Measurements from ENCODE around the gene CENPO. TPM values are rescaled to one million over a fixed set of nuclear protein-coding genes. Genes with fewer than 3 reads are reported as not detected.
A peak's percentile ranks its signal among the peaks of the same experiment; 100 is the strongest.

CENPO gene
- total RNA-seq, 1 donor, result 8.0 TPM

- no peak overlapping the region for H2AFZ ChIP-seq (ENCODE audit: low read length)
- DNase-seq (ENCODE audit: insufficient read length, low spot score, missing footprints), result peak; percentile 72
- no peak for TF ChIP-seq CTCF (IDR thresholded peaks at IDR 0.05; ENCODE audit: extremely low read depth, low read depth, low read length)
- no peak overlapping the region for H3K27ac ChIP-seq (ENCODE audit: low read depth, low read length)
- H3K9me3 ChIP-seq (ENCODE audit: low read depth, low read length), result no peaks in the 10 kb centered on the region
- no peak overlapping the region for H3K4me3 ChIP-seq (ENCODE audit: insufficient read depth, low read length)
- no peaks in the 10 kb centered on the region for H4K20me1 ChIP-seq (ENCODE audit: insufficient read depth, low read length)
- peaks cover 7% of the 10 kb centered on the region for H3K4me1 ChIP-seq (ENCODE audit: insufficient read depth, low read length)
- H3K4me2 ChIP-seq (ENCODE audit: insufficient read depth, low read length), result no peak overlapping the region
- no peaks in the 10 kb centered on the region for H3K79me2 ChIP-seq (ENCODE audit: insufficient read depth, low read length)
- H3K36me3 ChIP-seq (ENCODE audit: insufficient read depth, low read length), result no peaks in the 10 kb centered on the region
- H3K27me3 ChIP-seq (ENCODE audit: insufficient read depth, low read length), result no peaks in the 10 kb centered on the region
These were observed 46.5 kb downstream of the CENPO start for GRCh38 chr2:24839729-24840128.

GRCh38 chr2:24840164-24840869 is 47.1 kb downstream of the CENPO start:
- Histone ChIP-seq H3K4me3 (ENCODE audit: insufficient read depth, low read length) (no peak overlapping the region), H3K27ac (ENCODE audit: low read depth, low read length) (no peak overlapping the region), H3K27me3 (ENCODE audit: insufficient read depth, low read length) (no peaks in the 10 kb centered on the region), H3K9me3 (ENCODE audit: low read depth, low read length) (no peaks in the 10 kb centered on the region), H3K4me1 (ENCODE audit: insufficient read depth, low read length) (peaks cover 6% of the 10 kb centered on the region), H3K4me2 (ENCODE audit: insufficient read depth, low read length) (no peak overlapping the region), H2AFZ (ENCODE audit: low read length) (no peak overlapping the region), H4K20me1 (ENCODE audit: insufficient read depth, low read length) (no peaks in the 10 kb centered on the region), H3K36me3 (ENCODE audit: insufficient read depth, low read length) (no peaks in the 10 kb centered on the region), H3K79me2 (ENCODE audit: insufficient read depth, low read length) (no peaks in the 10 kb centered on the region)
- DNase-seq (ENCODE audit: insufficient read length, low spot score, missing footprints), result peak; percentile 65
- no peak for TF ChIP-seq CTCF (IDR thresholded peaks at IDR 0.05; ENCODE audit: extremely low read depth, low read depth, low read length)

GRCh38 chr2:24840962-24841945 is 48.0 kb downstream of the CENPO start:
- no peak for TF ChIP-seq CTCF (IDR thresholded peaks at IDR 0.05; ENCODE audit: extremely low read depth, low read depth, low read length)
- H3K4me2 ChIP-seq (ENCODE audit: insufficient read depth, low read length), result no peak overlapping the region
- H3K27ac ChIP-seq (ENCODE audit: low read depth, low read length), result no peak overlapping the region
- peak; percentile 58 for DNase-seq (ENCODE audit: insufficient read length, low spot score, missing footprints)
- no peaks in the 10 kb centered on the region for H3K79me2 ChIP-seq (ENCODE audit: insufficient read depth, low read length)
- H3K9me3 ChIP-seq (ENCODE audit: low read depth, low read length), result no peaks in the 10 kb centered on the region
- H3K4me3 ChIP-seq (ENCODE audit: insufficient read depth, low read length), result no peak overlapping the region
- H2AFZ ChIP-seq (ENCODE audit: low read length), result no peak overlapping the region
- no peaks in the 10 kb centered on the region for H3K36me3 ChIP-seq (ENCODE audit: insufficient read depth, low read length)
- no peaks in the 10 kb centered on the region for H3K4me1 ChIP-seq (ENCODE audit: insufficient read depth, low read length)
- no peaks in the 10 kb centered on the region for H3K27me3 ChIP-seq (ENCODE audit: insufficient read depth, low read length)
- no peaks in the 10 kb centered on the region for H4K20me1 ChIP-seq (ENCODE audit: insufficient read depth, low read length)
